ENCODE results near the gene UBLCP1.
"Not testable (repeated sequence)": the region's sequence is repeated elsewhere in the genome, so short reads cannot be mapped to it uniquely, and the experiment has no call there.

Gene UBLCP1

DNA sequence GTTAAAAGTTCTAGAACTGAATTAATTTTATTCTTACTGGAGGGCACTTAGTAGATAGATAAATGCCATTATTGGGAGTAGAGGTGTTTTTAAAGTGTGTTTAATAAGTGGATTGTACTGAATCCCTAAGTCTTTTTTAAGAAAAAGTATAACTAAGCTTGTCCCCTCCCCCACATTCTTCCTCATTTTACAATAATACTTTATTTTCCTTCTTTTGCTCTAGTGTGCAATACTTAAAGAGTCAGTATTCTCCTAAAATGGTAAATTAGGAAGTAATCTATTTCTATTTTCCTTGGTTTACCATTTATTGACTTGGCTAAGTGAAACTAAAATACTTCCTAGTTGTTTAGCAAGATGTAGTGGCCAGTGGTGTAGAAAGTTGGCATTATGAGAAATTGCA is 11.6 kb downstream of the UBLCP1 start:
- Histone ChIP-seq H3K27me3 (ENCODE audit: insufficient read depth, low read depth) (no peaks in the 10 kb centered on the region), H2AFZ (ENCODE audit: low read depth) (no peak overlapping the region), H4K20me1 (ENCODE audit: insufficient read depth) (no peaks in the 10 kb centered on the region), H3K79me2 (ENCODE audit: insufficient read depth, low read depth) (no peaks in the 10 kb centered on the region), H3K4me2 (no peak overlapping the region), H3K9ac (no peak overlapping the region), H3K4me3 (IDR thresholded peaks at IDR 0.05; ENCODE audit: insufficient read depth, low read depth, low read length) (no peak overlapping the region), H3K36me3 (ENCODE audit: insufficient read depth) (no peaks in the 10 kb centered on the region), H3K27ac (no peak overlapping the region), H3K4me1 (ENCODE audit: low read depth, poor library complexity, severe bottlenecking) (no peaks in the 10 kb centered on the region)
- TF ChIP-seq CTCF (conservative IDR thresholded peaks at IDR 0.05; ENCODE audit: low read depth, low read length): no peak

DNA sequence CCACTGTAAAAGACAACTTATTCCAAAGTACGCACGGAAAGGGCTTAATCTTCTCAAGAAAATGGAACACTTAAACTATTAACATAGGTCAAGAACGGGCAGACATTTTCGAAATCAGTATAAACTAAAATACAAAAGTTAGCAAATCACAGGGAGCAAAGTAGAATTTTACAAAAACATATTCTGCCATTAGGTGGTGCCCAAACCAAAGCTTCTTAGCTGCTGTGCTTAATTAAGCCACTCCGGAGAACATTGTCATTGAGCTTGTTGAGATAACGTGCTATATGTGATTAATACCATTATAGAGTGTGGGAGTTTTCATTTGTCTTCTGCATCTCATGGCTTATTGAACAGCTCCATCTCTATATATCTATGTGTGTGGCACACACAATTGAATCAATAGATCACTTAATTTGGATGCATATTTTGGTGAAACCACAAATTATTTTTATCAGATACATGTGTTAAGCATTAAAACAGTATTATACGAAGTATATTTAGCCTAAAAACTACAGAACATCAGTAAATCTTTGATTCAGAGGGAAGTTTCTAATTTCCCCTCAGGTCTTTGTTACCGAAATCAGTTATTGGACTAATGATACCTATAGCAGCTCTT is 23.4 kb downstream of the UBLCP1 start:
- Histone ChIP-seq H3K27me3 (ENCODE audit: insufficient read depth, low read depth) (no peaks in the 10 kb centered on the region), H3K4me2 (no peak overlapping the region), H3K27ac (no peak overlapping the region), H3K4me3 (IDR thresholded peaks at IDR 0.05; ENCODE audit: insufficient read depth, low read depth, low read length) (no peak overlapping the region), H2AFZ (ENCODE audit: low read depth) (no peak overlapping the region), H3K79me2 (ENCODE audit: insufficient read depth, low read depth) (no peaks in the 10 kb centered on the region), H3K9ac (no peak overlapping the region), H4K20me1 (ENCODE audit: insufficient read depth) (no peaks in the 10 kb centered on the region), H3K36me3 (ENCODE audit: insufficient read depth) (no peaks in the 10 kb centered on the region), H3K4me1 (ENCODE audit: low read depth, poor library complexity, severe bottlenecking) (no peaks in the 10 kb centered on the region)
- peak; percentile 50 for TF ChIP-seq CTCF (conservative IDR thresholded peaks at IDR 0.05; ENCODE audit: low read depth, low read length)

GRCh38 chr5:159290741-159291140 is 27.7 kb downstream of the UBLCP1 start:
- Histone ChIP-seq H3K4me3 (IDR thresholded peaks at IDR 0.05; ENCODE audit: insufficient read depth, low read depth, low read length) (no peak overlapping the region), H3K27ac (no peak overlapping the region), H2AFZ (ENCODE audit: low read depth) (no peak overlapping the region), H3K36me3 (ENCODE audit: insufficient read depth) (no peaks in the 10 kb centered on the region), H3K4me1 (ENCODE audit: low read depth, poor library complexity, severe bottlenecking) (no peaks in the 10 kb centered on the region), H3K27me3 (ENCODE audit: insufficient read depth, low read depth) (no peaks in the 10 kb centered on the region), H3K79me2 (ENCODE audit: insufficient read depth, low read depth) (no peaks in the 10 kb centered on the region), H4K20me1 (ENCODE audit: insufficient read depth) (no peaks in the 10 kb centered on the region), H3K9ac (no peak overlapping the region), H3K4me2 (no peak overlapping the region)
- TF ChIP-seq CTCF (conservative IDR thresholded peaks at IDR 0.05; ENCODE audit: low read depth, low read length): no peak

DNA sequence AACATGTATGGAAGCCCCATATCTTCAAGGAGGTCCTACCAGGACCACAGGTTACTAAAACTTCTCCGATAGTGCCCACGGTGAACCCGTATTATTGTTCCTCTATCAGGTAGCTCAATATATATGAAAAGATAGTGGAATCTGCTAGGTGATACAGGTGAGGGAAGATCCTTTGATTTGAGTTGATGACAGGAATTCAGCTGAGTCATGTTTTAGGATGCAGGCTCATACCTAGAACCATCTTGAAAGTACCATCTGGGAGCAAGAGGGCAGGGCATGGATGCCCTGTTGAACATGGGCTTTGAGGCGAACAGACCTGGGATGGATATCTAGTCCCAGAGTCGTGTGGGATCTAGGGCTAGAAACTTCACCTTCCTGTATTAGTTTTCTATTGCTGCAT is 31.8 kb downstream of the UBLCP1 start:
- no peak overlapping the region for H3K4me3 ChIP-seq (IDR thresholded peaks at IDR 0.05; ENCODE audit: insufficient read depth, low read depth, low read length)
- no peak overlapping the region for H3K4me2 ChIP-seq
- H3K27ac ChIP-seq: no peak overlapping the region
- no peaks in the 10 kb centered on the region for H3K79me2 ChIP-seq (ENCODE audit: insufficient read depth, low read depth)
- H3K27me3 ChIP-seq (ENCODE audit: insufficient read depth, low read depth): no peaks in the 10 kb centered on the region
- no peaks in the 10 kb centered on the region for H3K36me3 ChIP-seq (ENCODE audit: insufficient read depth)
- no peaks in the 10 kb centered on the region for H3K4me1 ChIP-seq (ENCODE audit: low read depth, poor library complexity, severe bottlenecking)
- no peak for TF ChIP-seq CTCF (conservative IDR thresholded peaks at IDR 0.05; ENCODE audit: low read depth, low read length)
- no peak overlapping the region for H2AFZ ChIP-seq (ENCODE audit: low read depth)
- no peak overlapping the region for H3K9ac ChIP-seq
- H4K20me1 ChIP-seq (ENCODE audit: insufficient read depth): no peaks in the 10 kb centered on the region

DNA sequence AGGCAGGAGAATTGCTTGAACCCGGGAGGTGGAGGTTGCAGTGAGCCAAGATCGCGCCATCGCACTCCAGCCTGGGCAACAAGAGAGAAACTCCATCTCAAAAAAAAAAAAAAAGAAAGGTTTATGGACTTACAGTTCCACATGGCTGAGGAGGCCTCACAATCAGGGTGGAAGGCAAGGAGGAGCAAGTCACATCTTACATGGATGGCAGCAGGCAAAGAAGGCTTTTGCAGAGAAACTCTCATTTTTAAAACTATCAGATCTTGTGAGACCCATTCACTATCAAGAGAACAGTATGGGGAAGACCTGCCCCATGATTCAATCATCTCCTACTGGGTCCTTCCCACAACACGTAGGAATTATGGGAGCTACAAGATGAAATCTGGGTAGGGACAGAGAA is 34.2 kb downstream of the UBLCP1 start:
- H3K4me2 ChIP-seq; H3K36me3 ChIP-seq (ENCODE audit: insufficient read depth); H3K9ac ChIP-seq; H2AFZ ChIP-seq (ENCODE audit: low read depth); H3K27me3 ChIP-seq (ENCODE audit: insufficient read depth, low read depth); H4K20me1 ChIP-seq (ENCODE audit: insufficient read depth); H3K79me2 ChIP-seq (ENCODE audit: insufficient read depth, low read depth); H3K27ac ChIP-seq; H3K4me1 ChIP-seq (ENCODE audit: low read depth, poor library complexity, severe bottlenecking); H3K4me3 ChIP-seq (IDR thresholded peaks at IDR 0.05; ENCODE audit: insufficient read depth, low read depth, low read length): not testable (repeated sequence)

All from KMS-11 (cell line).